AG09319 (cell line): Measurements from ENCODE around the gene CHRNB4.

Experiments
- DNase-seq: peaks from one replicate; pipeline ENCODE4 v3.0.0-alpha.2; 2010; ENCODE audit warnings: low read depth; ENCODE audit errors: extremely low read depth
- CTCF ChIP-seq: IDR thresholded peaks from 2 replicates; pipeline ENCODE4 v1.5.1; 2011; ENCODE audit warnings: low read depth, mild to moderate bottlenecking, inconsistent platforms, low read length, moderate library complexity

CHRNB4 gene

DNA sequence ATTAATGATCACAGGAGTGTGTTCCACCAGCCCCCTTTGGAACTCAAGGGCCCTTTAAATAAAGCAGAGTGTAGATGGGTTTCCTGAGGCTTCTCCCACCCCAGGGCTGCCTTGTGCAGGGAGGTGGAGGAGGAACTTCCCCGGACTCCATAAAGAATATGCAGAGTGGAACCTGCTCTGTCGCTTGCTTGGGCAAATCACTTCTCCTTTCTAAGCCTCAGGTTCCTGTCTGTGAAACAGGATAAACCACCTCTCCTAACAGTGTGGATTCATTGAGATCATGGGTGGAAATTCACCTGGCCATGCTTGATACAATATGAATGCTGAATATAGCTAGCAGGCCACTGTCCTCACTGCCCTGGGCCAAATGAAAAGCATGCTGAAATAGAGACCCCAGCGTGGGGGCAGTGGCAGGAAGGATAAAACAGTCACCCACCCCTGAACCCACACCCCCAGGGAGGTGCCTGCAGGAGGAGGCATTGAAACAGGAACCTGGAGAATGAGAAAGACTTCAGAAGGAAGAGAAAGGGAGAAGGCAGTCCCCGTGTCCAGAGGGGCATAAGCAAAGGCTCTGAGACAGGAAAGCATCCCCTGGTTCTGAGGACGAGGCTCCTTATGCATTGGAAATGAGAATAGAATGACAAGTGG lies 41.1 kb upstream of the CHRNB4 start:
- no peak for TF ChIP-seq CTCF
- no peak for DNase-seq

GRCh38 chr15:78681281-78682003 lies 40.4 kb upstream of the CHRNB4 start:
- DNase-seq = no peak
- TF ChIP-seq CTCF = no peak

DNA sequence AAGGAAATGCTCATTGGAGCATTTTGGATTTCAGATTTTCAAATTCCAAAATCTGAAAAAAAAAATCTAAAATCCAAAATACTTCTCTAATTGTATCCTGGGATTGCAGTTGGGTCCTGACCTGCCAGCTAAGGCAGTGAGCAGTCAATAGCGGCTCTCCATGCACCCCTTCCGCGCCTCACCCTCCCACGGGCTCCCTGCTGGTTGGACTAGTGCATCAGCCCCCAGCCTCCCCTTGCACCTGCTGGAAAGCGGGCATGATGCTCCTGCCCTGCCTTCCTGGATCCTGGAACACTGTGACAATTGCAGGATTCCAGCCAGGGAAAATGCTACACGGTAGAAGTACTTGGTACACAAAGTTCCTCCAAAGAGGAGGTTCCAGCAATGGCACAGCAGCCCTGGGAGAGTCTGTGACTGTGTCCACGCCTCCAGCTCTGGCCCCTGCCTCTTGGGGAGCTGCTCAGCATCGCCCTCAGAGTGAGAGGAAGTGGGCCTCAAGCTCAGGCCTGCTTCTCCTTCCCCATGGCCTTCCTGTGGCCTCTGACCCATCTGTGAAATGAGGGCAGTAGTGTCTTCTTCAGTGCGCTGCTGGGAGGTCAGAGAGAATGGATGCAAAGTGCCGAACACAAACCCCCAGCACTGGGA lies 39.5 kb upstream of the CHRNB4 start:
- TF ChIP-seq CTCF = no peak

GRCh38 chr15:78679089-78679511 lies 38.1 kb upstream of the CHRNB4 start:
- no peak for DNase-seq
- TF ChIP-seq CTCF = no peak

More for the DNA sequence above, 39.5 kb upstream of the CHRNB4 start:
- no peak for DNase-seq

GRCh38 chr15:78676424-78677110 lies 35.6 kb upstream of the CHRNB4 start:
- no peak for DNase-seq
- no peak for TF ChIP-seq CTCF

DNA sequence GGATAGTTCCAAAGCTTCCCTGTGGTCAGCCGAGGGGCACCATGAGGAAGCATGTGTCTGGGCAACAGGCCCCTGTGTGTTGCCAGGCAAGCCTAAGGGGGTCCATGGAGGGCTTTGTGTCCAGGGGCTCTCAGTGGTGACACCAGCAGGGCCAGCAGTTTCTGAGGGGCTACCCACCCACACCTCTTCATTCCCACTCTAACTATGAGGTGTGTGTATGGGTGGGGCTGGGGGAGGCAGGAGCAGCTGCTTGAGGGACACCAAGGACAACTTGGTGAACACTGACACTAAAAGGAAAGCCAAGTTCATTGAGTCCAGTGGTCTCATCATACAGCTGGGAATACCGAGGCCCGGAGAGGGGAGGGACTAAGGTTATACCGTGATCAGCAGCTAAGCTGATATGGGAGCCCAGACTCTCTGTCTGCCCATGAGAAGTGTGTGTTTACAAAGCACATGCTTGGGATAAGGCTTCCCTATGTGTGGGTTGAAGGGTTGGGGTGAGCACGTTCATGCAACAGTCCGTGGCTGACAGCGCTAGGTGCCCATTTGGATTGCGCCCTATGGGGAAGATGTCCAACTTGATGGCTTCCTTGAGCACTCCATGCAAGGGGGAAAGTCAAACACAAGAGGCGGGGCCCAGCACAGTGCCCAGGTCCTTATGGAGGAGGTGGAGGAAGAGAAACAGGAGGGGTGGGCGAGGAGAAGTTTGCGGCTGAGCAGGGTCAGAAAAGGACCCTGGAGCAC lies 34.8 kb upstream of the CHRNB4 start:
- TF ChIP-seq CTCF = no peak

More for the DNA sequence above, 34.8 kb upstream of the CHRNB4 start:
- no peak for DNase-seq
